ENCODE measurements around the gene ADAP2.
"Not testable (repeated sequence)": the region's sequence is repeated elsewhere in the genome, so short reads cannot be mapped to it uniquely, and the experiment has no call there.

ADAP2 gene

DNA sequence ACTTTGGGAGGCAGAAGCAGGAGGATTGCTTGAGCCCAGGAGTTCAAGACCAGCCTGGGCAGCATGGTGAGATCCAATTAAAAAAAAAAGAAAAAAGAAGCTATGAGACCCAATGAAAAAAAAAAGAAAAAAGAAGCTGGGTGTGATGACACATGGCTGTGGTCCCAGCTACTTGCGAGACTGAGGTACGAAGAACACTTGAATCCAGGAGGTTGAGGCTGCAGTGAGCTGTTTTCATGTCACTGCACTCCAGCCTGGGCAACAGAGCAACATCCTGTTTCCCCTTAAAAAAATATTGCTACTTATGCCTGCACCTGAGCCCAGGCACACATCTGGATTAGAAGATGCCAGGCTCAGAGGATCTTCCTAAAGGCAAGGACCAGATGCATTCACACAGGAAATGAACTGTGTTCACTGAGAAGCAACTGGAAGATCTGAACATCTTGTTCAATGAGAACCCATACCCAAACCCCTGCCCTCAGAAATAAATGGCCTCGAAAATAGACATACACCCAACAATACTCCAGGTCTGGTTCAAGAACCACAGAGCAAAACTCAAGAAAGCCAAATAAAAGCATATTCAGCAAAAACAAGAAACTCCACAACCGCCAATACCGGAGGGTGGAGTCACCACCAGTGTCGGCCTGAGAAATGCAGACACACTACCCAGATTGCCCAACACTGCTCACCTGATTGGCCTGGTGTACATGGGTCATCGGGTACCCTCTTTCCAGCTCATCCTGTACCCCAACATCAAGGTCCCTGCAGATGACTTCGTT lies 53.5 kb downstream of the ADAP2 start:
- peak; percentile 40 for DNase-seq

DNA sequence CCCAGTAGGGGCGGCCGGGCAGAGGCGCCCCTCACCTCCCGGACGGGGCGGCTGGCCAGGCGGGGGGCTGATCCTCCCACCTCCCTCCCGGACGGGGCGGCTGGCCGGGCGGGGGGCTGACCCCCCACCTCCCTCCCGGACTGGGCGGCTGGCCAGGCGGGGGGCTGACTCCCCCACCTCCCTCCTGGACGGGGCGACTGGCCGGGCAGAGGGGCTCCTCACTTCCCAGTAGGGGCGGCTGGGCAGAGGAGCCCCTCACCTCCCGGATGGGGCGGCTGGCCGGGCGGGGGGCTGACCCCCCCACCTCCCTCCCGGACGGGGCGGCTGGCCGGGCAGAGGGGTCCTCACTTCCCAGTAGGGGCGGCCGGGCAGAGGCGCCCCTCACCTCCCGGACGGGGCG lies 58.2 kb downstream of the ADAP2 start:
- not testable (repeated sequence) for DNase-seq

DNA sequence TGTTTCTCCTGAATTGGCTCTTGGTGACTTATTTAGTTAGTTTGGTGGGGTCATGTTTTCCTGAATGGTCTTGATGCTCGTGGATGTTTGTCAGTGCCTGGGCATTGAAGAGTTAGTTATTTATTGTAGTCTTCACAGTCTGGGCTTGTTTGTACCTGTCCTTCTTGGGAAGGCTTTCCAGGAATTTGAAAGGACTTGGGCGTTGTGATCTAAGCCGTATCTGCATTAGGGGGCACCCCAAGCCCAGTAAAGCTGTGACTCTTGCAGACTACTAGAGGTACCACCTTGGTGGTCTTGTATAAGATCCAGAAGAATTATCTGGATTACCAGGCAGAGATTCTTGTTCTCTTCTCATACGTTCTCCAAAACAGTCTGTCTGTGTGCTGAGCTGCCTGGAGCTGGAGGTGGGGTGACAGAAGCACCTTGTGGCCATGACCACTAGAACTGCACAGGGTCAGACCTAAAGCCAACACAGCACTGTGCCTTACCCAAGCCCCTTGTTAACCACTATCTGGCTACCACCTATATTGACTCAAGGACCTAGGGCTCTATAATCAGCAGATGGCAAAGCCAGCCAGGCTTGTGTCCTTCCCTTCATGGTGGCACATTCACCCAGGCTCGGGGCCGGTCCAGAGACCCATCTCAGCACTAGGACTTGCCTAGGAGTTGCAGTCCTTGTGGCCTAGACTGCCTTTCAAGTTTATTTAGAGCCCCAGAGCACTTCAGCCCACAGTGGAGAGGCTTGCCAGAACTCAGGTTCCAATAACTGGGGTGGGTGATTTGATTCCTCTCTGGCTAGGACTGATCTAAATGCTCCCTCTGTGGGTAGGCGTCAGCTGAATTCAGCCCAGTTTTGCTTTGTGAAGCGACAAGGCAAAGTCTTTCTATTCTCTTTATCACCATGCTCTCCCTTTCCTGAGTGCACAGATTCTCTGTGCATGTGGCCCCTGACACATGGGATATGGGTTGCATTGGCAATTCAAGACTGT lies 60.1 kb downstream of the ADAP2 start:
- DNase-seq, result no peak

DNA sequence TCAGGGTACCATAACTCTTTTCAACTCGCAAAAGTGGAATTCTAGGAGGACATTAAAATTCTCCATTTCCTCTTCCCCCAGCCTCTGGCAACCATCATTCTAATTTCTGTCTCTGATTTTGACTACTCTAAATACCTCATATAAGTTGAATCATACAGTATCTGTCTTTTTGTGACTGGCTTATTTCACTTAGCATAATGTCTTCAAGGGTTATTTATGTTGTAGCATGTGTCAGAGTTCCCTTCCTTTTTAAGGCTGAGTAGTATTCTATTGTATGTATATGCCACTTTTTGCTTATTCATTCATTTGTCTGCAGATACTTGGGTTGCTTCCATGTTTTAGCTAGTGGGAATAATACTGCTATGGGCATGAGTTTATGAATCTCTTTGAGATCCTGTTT lies 61.1 kb downstream of the ADAP2 start:
- no peak for DNase-seq

DNA sequence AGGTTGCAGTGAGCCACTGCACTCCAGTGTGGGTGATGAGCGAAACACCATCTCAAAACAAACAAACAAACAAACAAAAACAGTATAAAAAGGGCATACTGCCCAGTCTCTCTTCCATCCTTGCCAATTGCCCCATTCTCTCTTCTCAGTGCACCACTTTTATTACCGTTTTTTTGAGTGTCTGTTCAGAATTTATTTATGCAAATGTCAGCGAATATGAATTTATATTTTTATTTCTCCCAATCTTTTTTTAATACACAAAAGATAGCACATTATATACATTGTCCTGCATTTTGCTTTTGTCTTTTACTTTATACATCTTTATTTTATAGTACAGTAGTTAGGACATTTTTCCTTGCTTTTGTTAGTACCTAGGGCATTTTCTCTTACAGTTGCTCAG lies 68.7 kb downstream of the ADAP2 start:
- DNase-seq, result no peak

DNA sequence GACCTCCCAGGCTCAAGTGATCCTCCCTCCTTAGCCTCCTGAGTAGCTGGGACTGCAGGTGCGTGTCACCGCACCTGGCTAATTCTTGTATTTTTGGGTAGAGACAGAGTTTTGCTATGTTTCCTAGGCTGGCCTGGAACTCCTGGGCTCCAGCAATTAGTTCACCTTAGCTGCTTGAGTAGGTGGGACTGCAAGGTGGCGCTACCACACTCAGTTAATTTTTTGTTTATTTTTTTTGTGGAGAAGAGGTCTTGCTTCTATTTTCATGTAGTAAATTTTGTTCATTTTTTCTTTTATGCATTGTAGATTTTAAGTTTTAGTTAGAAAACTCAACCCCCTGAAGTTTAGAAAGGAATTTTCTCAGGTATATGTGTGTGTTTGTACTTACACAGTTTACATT lies 70.8 kb downstream of the ADAP2 start:
- no peak for DNase-seq

DNA sequence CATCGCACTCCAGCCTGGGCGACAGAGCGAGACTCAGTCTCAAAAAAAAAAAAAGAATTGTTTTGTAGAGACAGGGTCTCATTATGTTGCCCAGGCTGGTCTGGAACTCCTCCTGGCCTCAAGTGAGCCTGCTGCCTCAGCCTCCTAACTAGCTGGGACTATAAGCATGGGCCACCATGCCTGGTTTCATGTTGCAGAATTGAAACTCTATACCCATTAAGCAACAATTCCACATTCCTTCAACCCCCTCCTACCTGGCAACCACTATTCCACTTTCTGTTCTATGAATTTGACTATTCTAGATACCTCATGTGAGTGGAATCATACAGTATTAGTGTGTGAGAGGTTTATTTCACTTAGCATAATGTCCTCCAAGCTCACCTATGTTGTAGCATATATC lies 73.6 kb downstream of the ADAP2 start:
- no peak for DNase-seq

DNA sequence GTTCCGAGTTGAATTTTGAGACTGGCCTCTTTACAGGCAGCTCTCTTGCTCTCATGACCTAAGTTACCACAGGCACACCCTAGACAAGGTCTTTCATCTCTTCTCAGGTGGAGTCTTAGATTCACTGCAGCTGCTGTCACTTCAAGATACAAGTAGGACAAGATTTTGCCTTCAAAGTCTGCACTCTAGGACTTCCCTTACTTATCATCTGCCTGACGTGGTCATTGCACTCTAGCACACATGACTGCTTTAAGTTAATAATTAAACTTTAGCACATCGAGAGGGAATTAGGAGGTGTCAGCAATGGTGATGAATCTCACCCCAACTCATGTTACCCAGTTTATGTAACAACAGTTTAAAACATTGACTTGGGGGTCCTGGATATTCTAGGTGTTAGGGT lies 74.7 kb downstream of the ADAP2 start:
- no peak for DNase-seq

DNA sequence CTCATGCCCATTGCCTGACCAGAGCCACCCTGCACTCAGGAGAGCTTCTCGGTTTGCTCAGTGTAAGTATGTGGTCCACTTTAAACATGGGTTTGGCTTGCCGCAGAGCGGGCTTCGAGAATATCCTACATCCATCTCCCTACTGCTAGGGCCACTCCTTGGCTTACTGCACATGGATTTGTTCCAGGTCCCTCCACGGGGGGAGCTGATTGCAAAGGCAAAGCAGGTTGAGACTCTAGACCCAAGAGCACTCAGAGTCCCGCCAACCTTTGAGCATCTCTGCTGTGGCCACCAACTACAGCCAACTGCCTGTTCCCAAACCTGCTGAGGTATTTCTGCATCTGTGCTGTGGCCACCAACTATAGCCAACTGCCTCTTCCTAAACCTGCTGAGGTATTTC lies 75.5 kb downstream of the ADAP2 start:
- no peak for DNase-seq

DNA sequence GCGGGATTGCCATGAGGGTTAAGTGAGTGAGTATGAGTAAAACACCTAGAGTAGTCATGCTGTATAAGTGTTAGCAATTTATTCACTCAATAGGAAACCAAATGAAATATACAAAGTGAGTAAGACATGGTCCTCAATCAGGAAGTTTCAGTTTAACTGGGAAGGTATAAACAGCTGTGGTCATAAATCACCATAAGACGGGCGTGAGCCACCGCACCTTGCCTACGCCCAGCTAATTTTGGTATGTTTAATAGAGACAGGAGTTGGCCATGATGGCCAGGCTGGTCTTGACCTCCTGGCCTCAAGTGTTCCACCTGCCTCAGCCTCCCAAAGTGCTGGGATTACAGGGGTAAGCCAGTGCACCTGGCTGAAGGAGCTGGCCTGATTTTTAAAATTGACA lies 76.1 kb downstream of the ADAP2 start:
- no peak for DNase-seq

DNA sequence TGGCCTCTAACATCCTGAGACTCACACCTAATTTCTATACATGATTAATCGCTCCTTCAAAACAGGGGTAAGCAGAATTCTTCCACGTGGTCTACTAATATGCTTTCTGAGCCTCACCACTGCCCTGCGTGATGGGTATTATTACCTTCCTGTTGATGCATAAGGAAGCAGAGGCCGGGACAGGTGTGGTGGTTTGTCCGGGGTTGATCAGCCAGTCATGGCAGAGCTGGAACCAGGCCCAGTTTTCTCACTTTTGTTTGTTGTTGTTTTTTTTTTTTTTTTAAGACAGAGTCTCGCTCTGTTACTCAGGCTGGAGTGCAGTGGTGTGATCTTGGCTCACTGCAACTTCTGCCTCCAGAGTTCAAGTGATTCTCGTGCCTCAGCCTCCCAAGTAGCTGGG lies 80.3 kb downstream of the ADAP2 start:
- DNase-seq, result no peak

DNA sequence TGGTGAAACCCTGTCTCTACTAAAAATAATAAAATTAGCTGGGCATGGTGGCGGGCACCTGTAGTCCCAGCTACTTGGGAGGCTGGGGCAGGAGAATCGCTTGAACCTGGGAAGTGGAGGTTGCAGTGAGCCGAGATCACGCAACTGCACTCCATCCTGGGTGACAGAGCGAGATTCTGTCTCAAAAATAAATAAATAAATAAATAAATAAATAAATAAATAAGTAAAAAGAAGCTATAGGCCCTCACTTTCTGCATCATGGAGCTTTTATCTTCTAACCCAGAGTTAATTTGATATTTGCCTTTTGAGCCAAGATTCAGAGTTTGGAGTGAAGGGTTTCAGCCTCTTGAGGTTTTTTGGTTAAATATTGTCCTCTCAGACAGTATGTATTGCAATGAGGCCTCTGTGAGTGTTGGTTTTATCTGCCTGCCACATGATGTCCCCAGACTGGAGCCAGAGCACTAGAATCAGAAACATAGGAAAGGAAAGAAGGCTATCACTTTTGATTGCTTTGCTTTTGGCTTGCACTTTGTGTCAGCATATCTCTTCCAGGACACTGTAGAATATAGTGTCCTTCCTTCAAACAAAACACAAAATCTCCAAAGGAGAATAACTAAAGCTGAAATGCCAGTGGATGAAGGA lies 81.6 kb downstream of the ADAP2 start:
- DNase-seq, result no peak

DNA sequence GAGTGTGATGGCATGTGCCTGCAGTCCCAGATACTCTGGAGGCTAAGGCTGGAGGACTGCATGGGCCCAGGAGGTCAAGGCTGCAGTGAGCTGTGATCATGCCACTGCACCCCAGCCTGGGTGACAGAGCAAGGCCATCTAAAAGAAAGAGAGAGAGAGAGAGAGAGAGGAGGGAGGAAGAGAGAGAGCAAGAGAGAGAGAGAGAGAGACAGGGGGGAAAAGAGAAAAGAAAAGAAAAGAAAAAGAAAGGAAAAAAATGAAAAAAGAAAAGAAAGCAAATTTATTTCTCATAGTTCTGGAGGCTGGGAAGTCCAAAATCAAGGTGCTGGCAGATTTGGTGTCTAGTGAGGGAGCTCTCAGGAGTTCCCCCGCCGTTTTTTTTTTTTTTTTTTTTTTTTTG lies 82.4 kb downstream of the ADAP2 start:
- no peak for DNase-seq

DNA sequence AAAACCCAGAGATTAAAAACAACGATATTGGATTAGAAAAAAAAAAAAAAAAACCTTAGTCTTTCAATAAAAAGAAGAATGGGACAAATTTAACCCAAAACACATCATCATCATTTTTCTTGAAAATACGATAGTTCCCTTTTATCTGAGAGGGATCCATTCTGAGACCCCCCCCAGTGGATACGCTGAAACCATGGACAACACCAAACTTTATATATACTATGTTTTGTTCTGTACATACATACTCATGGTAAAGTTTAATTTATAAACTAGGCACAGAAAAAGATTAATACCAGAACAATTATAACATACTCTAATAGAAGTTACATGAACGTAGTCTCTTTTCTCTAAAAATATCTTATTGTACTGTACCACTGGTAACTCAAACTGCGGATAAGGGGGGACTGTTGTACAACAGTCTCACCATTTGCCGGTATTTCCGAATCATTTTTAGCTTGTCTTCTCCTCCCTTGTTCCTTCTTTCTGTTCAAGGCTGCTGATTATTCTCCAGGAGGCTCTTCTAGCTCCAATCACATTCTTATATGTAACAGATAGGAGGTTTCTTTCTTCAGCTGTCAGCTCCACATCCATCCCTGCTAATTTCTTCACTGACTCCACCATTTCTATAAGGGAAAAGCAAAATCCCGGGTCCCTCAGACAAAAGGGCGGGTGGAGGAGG lies 86.1 kb downstream of the ADAP2 start:
- no peak for DNase-seq

DNA sequence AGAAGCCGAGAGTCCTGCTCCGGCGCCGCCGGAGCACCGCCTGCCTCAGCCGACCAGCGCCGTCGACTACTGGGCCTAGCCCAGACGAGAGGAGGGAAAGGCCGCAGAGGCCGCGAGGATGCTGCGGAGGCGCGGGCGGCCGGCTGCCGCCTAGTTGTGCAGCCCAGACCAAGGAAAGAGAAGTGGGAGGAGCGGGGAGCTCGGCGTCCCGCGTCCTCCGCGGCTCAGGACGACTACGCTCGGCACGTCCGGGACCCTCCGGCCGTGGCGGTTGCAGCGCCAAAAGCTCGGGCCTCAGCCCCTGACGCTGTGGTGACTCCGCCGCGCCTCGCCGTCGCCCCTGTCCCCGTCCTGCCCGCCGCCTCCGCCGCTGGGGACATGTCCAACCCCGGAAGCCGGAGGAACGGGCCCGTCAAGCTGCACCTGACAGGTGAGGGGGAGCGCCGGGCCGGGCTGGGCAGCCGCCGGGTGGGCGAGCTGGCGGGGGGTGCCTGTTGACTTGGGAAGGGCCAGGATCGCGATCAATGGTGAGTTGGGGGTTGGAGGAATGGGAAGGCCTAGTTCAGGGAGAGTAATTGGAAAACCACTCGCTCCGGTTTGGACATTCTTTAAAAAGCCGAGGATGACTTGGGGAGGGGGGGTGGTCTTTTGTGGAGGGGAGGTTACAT lies 86.8 kb downstream of the ADAP2 start:
- DNase-seq, result peak; percentile 34
